ENCODE data around the gene PPP3CA.

DNA sequence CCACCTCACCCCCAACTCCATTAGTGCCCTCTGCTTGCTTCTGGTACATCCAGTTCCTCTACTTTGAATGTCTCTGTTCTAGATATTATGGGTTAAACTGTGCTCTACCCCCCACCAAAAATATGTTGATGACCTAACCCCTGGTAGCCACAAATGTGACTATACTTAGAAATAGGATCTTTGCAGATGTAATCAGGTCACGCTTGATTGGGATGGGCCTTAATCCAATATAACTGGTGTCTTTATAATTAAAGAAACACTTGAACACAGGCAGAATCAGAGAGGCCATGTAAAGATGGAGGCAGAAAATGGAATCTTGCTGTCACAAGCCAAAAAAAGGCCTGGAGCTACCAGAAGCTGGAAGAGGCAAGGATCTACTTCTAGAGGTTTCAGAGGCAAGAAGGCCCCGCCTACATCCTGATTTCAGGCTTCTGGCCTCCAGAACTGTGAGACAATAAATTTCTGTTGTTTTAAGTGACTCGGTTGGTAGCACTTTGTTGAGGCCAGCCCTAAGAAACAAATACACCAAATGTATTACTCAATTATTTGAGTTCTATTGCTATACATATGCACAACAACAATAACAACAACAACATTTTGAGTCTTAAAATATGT is 220.0 kb downstream of the PPP3CA start:
- TF ChIP-seq, protein P1, sequence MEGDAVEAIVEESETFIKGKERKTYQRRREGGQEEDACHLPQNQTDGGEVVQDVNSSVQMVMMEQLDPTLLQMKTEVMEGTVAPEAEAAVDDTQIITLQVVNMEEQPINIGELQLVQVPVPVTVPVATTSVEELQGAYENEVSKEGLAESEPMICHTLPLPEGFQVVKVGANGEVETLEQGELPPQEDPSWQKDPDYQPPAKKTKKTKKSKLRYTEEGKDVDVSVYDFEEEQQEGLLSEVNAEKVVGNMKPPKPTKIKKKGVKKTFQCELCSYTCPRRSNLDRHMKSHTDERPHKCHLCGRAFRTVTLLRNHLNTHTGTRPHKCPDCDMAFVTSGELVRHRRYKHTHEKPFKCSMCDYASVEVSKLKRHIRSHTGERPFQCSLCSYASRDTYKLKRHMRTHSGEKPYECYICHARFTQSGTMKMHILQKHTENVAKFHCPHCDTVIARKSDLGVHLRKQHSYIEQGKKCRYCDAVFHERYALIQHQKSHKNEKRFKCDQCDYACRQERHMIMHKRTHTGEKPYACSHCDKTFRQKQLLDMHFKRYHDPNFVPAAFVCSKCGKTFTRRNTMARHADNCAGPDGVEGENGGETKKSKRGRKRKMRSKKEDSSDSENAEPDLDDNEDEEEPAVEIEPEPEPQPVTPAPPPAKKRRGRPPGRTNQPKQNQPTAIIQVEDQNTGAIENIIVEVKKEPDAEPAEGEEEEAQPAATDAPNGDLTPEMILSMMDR (IDR thresholded peaks at IDR 0.05) = no peak
- TF ChIP-seq POLR2A (IDR thresholded peaks at IDR 0.05) = no peak
